Sigmoid colon (tissue), 4 donors: Measurements from ENCODE around the gene RIOK1.

ENCODE experiments used
- EP300 ChIP-seq, 4 donors: sonication (generic); formaldehyde crosslinking; IDR thresholded peaks; one replicate each; pipeline ENCODE4 v1.6.1; 2017; ENCODE audit warnings: antibody characterized with exemption in 4 of 4
- POLR2A ChIP-seq, 2 donors: fragments of 450-650 bp; IDR thresholded peaks; one replicate each; pipeline ENCODE4 v1.6.1; 2016; ENCODE audit warnings: antibody characterized with exemption in 2 of 2, mild to moderate bottlenecking in 2 of 2, moderate library complexity in 2 of 2
- POLR2AphosphoS5 ChIP-seq, 4 donors: sonication (generic); formaldehyde crosslinking; IDR thresholded peaks; one replicate each; pipeline ENCODE4 v1.6.1; 2017; ENCODE audit warnings: antibody characterized with exemption in 4 of 4
- TF ChIP-seq, protein P1 (sequence below), 4 experiments: fragments of 450-650 bp in 3 of 4; fragments of 200-600 bp in 1 of 4; IDR thresholded peaks; one replicate each; pipeline ENCODE4 v1.5.1; 2016 to 2019; ENCODE audit warnings: antibody characterized with exemption in 4 of 4, mild to moderate bottlenecking in 3 of 4, moderate library complexity in 2 of 4

DNA sequence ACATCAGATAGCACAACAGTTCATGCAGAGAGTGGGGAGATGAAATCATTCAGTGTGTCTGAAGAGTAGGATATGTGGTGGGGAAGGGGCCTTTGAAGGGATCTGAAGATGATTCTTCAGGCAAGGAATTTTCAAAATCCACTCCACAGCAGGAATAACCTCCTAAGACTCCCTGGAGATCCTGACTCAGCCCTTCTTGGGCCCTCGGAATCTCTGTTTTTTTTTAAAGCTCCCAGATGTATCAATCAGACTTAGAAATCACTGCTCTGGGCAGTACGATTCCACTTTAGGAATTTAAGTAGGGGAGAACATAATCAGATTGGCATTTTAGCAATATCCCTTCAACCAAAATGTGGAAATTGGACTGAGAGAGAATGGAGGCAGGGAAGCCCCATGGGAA is 55.5 kb downstream of the RIOK1 start:
- TF ChIP-seq POLR2AphosphoS5 (IDR thresholded peaks at IDR 0.05), result no peak
- no peak for TF ChIP-seq EP300 (IDR thresholded peaks at IDR 0.05)
- TF ChIP-seq, protein P1, sequence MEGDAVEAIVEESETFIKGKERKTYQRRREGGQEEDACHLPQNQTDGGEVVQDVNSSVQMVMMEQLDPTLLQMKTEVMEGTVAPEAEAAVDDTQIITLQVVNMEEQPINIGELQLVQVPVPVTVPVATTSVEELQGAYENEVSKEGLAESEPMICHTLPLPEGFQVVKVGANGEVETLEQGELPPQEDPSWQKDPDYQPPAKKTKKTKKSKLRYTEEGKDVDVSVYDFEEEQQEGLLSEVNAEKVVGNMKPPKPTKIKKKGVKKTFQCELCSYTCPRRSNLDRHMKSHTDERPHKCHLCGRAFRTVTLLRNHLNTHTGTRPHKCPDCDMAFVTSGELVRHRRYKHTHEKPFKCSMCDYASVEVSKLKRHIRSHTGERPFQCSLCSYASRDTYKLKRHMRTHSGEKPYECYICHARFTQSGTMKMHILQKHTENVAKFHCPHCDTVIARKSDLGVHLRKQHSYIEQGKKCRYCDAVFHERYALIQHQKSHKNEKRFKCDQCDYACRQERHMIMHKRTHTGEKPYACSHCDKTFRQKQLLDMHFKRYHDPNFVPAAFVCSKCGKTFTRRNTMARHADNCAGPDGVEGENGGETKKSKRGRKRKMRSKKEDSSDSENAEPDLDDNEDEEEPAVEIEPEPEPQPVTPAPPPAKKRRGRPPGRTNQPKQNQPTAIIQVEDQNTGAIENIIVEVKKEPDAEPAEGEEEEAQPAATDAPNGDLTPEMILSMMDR (IDR thresholded peaks at IDR 0.05), result no peak
- TF ChIP-seq POLR2A (IDR thresholded peaks at IDR 0.05), result no peak
